ENCODE data around the gene MTMR12.

DNA sequence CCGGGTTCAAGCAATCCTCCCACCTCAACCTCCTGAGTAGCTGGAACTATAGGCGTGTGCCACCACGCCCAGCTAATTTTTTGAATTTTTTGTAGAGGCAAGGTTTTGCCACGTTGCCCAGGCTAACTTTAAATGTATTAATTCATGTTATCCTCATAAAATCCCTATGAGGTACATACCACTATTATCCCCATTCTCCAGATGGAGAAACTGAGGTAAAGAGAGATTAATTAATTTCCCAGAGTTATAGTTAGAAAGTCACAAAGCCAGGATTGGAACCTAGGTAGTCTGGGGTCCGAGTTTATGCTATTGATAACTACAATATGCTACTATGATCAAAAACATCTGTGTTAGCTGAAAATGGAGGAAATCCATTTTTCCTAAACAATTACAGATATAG lies 106.7 kb downstream of the MTMR12 start:
- TF ChIP-seq, protein P1, sequence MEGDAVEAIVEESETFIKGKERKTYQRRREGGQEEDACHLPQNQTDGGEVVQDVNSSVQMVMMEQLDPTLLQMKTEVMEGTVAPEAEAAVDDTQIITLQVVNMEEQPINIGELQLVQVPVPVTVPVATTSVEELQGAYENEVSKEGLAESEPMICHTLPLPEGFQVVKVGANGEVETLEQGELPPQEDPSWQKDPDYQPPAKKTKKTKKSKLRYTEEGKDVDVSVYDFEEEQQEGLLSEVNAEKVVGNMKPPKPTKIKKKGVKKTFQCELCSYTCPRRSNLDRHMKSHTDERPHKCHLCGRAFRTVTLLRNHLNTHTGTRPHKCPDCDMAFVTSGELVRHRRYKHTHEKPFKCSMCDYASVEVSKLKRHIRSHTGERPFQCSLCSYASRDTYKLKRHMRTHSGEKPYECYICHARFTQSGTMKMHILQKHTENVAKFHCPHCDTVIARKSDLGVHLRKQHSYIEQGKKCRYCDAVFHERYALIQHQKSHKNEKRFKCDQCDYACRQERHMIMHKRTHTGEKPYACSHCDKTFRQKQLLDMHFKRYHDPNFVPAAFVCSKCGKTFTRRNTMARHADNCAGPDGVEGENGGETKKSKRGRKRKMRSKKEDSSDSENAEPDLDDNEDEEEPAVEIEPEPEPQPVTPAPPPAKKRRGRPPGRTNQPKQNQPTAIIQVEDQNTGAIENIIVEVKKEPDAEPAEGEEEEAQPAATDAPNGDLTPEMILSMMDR (conservative IDR thresholded peaks at IDR 0.05; ENCODE audit: low read depth, low read length): no peak
- no peak for TF ChIP-seq EZH2 (IDR thresholded peaks at IDR 0.05; ENCODE audit: low read length, unreplicated experiment)

All from PC-3 (cell line).